ENCODE measurements around the gene SNX9.
"Not testable (repeated sequence)": the region's sequence is repeated elsewhere in the genome, so short reads cannot be mapped to it uniquely, and the experiment has no call there.

The SNX9 gene

GRCh38 chr6:157887892-157888291, 64.8 kb downstream of the SNX9 start:
- no peak for DNase-seq

GRCh38 chr6:157891544-157892362, 68.7 kb downstream of the SNX9 start:
- peak; percentile 21 for DNase-seq

DNA sequence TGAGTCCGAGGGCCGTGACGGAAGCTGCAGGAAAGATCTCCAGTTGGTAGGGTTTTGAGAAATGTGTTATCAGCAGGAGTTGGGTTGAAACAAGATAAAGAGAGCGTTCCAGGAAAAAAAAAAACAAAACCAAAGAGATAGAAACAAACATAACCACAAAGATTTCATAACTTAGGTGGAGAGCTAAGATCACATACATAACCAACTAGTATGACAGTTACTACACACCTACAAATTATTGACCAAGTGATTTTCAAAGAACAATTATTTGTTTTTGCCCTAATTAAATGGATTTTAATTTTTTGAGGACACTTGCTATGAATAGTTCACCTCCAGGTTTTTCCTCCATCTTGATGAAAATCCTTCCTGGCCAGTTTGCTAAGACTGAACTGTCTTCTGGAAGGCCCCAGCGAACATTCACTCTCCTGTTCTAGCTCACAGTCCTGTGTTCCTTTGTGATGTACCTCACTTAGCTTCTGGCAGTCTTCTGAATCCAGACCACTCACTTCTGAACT, 69.4 kb downstream of the SNX9 start:
- DNase-seq, result no peak

DNA sequence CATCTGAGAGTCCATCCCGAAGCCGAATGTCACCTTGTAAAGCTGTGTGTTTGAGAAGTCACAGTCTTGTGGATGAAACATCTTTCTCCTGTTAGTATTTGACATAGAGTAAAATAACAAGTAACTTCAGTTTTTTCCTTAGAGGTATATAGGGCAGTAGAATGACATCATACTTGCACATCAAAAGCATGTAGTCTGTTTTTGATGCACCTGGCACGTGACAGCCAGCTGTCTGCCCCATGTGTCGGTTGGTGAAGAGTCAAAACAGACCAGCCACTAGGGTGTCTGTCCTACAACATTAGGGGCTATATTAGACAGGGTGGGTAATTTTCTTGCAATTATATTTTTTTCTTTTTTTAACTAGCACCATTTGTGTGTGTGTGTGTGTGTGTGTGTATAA, 70.2 kb downstream of the SNX9 start:
- DNase-seq, result no peak

GRCh38 chr6:157895585-157895984, 72.5 kb downstream of the SNX9 start:
- DNase-seq, result no peak

DNA sequence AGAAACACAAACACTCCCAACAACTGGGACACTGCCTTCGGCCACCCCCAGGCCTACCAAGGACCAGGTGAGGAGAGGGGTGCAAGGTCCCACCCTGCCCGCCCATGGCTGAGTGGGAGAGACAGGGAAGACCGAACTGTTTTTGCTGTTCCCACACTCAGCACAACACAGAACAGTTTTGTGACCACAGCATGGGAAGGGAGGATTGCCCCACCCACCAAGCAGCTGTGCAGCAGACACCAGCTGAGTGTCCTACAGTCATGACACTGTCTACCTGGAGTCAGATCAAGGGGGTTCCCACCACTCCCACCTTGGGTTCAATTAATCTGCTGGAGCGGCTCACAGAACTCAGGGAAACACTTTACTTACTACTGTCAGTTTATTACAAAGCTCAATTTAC, 73.9 kb downstream of the SNX9 start:
- DNase-seq, result no peak

- peak; percentile 11 for DNase-seq
Observed at GRCh38 chr6:157898169-157898568, 75.1 kb downstream of the SNX9 start.

GRCh38 chr6:157898640-157899039, 75.6 kb downstream of the SNX9 start:
- no peak for DNase-seq

DNA sequence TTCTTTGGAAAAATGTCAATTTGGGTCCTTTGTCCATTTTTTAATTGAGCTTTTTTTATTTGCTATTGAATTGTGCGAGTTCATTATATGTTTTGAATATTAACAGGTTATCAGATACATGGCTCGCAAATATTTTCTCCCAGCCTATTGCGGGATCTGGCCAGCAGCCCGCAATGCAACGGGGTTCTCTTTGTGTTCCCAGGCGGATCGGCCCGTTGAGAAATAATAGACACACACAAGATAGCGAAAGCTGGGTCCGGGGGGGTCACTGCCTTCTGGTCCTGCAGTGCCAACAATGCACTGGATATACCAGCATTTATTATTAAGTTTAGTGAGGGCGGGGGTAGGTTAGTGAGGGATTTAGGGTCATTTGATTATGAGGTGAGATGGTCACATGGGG, 77.2 kb downstream of the SNX9 start:
- DNase-seq, result not testable (repeated sequence)

DNA sequence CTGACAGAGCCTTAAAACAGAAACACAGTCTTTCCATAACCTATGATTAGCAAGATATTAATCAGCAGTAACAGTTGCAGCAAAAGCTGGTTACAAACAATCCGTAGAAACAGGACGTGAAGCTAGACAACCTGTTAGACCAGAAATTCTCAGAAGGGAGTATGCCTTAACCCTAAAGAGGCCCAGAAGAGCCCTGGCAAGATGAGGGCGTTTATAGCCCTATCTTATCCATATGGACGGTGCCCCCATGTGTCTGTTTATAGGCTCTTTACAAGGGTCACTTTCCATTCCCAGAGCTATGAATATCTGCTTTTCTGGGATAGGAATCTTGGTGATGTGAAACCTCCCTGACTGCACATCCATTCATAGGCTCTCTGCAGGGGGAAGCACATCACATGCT, 77.7 kb downstream of the SNX9 start:
- not testable (repeated sequence) for DNase-seq

- no peak for DNase-seq
Observed at GRCh38 chr6:157904999-157905398, 82.0 kb downstream of the SNX9 start.

- no peak for DNase-seq
Observed at GRCh38 chr6:157905590-157906342, 82.7 kb downstream of the SNX9 start.

DNA sequence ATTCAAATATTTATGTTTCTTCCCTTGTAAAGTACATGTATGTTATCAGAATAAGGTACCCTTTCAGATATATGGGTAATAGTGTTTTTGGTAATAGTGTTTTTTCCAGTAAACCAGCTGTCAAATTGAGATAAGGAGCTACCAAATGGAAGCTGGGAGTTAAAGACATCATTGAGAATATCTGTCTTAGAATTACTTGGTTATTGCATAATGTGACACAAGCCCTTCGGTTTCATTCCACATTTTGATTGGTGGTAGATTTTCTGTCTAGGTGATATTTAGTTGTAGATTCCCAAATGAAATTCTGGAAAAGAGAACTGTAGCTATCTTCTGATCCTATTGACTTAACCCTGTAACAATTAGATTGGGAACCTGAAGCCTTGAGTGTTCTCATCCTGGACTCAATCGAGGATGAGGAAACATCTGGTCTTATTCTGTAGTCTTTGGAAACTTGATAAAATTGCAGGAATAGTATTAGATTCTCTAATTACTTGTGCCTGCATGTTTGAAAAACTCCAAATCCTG, 83.6 kb downstream of the SNX9 start:
- no peak for DNase-seq

- DNase-seq, result no peak
Observed at GRCh38 chr6:157907651-157908050, 84.6 kb downstream of the SNX9 start.

DNA sequence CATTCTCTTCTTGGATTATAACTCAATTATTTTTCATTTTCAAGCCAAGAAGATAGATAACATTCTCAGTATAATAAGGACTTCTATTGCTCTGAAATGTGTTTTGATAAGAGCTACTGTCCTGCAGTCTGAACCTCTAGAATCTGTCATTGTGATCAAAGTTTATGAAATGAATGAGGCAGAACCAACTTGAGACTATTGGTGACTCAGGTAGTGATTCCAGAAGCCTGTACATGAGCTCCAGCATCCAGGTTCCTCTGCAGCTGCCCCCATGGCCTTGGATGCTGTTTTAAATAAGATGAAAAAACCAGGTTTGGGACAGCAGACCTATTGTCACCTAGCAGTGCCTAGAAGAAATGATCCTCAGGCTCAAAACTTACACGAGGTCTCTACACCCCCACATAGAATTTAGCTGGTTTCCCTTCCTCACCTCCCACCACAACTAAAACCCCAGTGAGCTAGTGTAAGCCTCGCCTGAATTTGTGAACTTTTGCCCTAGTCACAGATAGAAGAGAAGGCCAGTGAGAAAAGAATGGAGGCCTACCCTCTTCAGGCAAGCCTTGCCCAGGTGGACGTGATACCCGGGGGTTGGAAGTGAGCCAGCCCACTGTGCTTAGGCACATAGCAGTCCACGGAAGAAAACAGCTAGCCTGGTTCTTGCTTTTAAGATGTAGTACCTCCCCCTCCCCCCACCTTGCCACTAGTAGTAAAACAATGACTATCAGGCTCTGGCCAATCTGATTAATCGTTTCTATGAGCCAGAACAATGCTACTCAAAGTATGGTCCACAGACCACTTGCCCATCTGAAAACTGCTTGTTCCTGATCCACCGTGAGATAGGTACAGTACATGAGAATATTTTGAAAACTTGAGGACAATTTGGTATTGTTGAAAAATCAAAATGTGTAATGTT, 85.6 kb downstream of the SNX9 start:
- DNase-seq, result no peak

GRCh38 chr6:157909282-157909664, 86.2 kb downstream of the SNX9 start:
- no peak for DNase-seq

DNA sequence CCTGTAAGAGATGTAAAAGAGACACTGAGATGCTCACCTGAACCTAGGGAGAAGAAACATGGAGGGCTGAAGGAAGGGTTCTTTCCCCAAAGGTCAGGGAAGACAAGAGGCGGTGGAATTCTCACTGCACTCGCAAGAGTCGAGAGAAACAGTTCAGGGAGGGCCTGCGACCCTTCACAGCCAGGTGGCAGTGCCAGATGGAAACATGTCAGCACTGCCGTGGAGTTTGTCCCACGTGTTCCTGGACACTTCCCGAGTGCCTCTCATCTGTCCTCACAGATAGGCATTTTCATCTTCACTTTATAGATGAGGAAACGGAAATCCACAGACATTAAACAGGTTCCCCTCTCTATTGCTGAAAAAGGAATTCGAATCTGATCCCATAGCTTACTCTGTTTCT, 88.2 kb downstream of the SNX9 start:
- no peak for DNase-seq

GRCh38 chr6:157911786-157912185, 88.7 kb downstream of the SNX9 start:
- DNase-seq, result no peak

- peak; percentile 96 for DNase-seq
Observed at GRCh38 chr6:157912326-157912725, 89.3 kb downstream of the SNX9 start.

- DNase-seq, result peak; percentile 73
Observed at GRCh38 chr6:157921685-157922367, 98.8 kb downstream of the SNX9 start.

DNA sequence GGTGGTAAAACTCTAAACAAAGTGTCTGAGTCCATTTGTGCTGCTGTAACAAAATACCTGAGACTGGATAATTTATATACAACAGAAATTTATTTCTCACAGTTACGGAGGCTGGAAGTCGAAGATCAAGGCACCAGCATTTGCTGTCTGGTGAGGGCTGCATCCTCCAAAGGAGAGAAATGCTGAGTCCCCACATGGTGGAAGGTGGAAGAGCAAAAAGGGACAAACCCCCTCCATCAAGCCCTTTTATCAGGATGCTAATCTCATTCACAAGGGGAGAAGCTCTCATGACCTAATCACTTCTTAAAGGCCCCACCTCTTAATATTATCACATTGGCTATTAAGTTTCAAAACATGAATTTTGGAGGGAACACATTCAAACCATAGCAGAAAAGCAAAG, 102.7 kb downstream of the SNX9 start:
- no peak for DNase-seq

GRCh38 chr6:157927011-157927410, 104.0 kb downstream of the SNX9 start:
- DNase-seq, result no peak

Measured in fibroblast of skin of scalp (primary cell).